HEK293 (cell line): ENCODE data around the gene HS3ST4.

Experiments
- CTCF ChIA-PET: fragments of 350-600 bp; formaldehyde crosslinking; extraction: SDS; loops from one replicate; lab custom pipeline; 2021; ENCODE audit warnings: antibody characterized with exemption; lab: Yijun Ruan, JAX
- POLR2A ChIA-PET: fragments of 300-600 bp; formaldehyde crosslinking; extraction: SDS; loops from one replicate; lab custom pipeline; 2020; ENCODE audit warnings: antibody characterized with exemption, inconsistent platforms; lab: Yijun Ruan, JAX
- H3K27ac ChIP-seq: fragments of 200-500 bp; sonication (Bioruptor generic); 2 replicates; pipeline ENCODE4 v1.5.1; 2014; ENCODE audit warnings: low read depth, low read length, control low read depth, inconsistent platforms; ENCODE audit errors: extremely low read depth
- H3K36me3 ChIP-seq, 2 experiments: fragments of 200-500 bp in 1 of 2; sonication (Bioruptor generic) in 1 of 2; 1 replicate in 1 of 2; 2 replicates in 1 of 2; pipeline ENCODE4 v1.5.1; 2014 to 2017; ENCODE audit warnings: inconsistent platforms in 2 of 2, low read length in 2 of 2; ENCODE audit not compliant: control insufficient read depth in 2 of 2, insufficient read depth in 1 of 2
- H3K4me1 ChIP-seq: fragments of 200-500 bp; sonication (Bioruptor generic); 2 replicates; pipeline ENCODE4 v1.5.1; 2014; ENCODE audit warnings: mild to moderate bottlenecking, low read length, inconsistent platforms; ENCODE audit not compliant: control insufficient read depth, insufficient read depth
- H3K4me3 ChIP-seq: 2 replicates; pipeline ENCODE4 v1.5.1; 2011; ENCODE audit warnings: low read depth, mild to moderate bottlenecking, control low read depth, low read length, moderate library complexity
- H3K9me3 ChIP-seq: fragments of 200-500 bp; sonication (Bioruptor generic); 2 replicates; pipeline ENCODE4 v1.5.1; 2014; ENCODE audit warnings: low read depth, low read length, inconsistent platforms; ENCODE audit not compliant: control insufficient read depth, insufficient read depth
- AEBP2 ChIP-seq: fragments of 450-650 bp; formaldehyde crosslinking; IDR thresholded peaks from 2 replicates; pipeline ENCODE4 v1.5.1; 2016; ENCODE audit warnings: missing biosample characterization, missing genetic modification characterization, borderline replicate concordance
- GFI1B ChIP-seq: fragments of 450-650 bp; formaldehyde crosslinking; IDR thresholded peaks from 2 replicates; pipeline ENCODE4 v1.5.1; 2016; ENCODE audit warnings: missing biosample characterization, missing genetic modification characterization
- GLI2 ChIP-seq: fragments of 450-650 bp; formaldehyde crosslinking; IDR thresholded peaks from 2 replicates; pipeline ENCODE4; 2017; ENCODE audit warnings: missing biosample characterization, missing genetic modification characterization, low read depth, borderline replicate concordance
- HOXC10 ChIP-seq: sonication (generic); formaldehyde crosslinking; IDR thresholded peaks from 2 replicates; pipeline ENCODE4 v1.8.1; 2023; ENCODE audit warnings: mild to moderate bottlenecking, missing genetic modification reagents
- KLF17 ChIP-seq: fragments of 450-650 bp; formaldehyde crosslinking; IDR thresholded peaks from 2 replicates; pipeline ENCODE4 v1.5.1; 2016; ENCODE audit warnings: missing biosample characterization, missing genetic modification characterization
- TRIM28 ChIP-seq: IDR thresholded peaks from 2 replicates; pipeline ENCODE4 v1.6.1; 2011; ENCODE audit warnings: low read length, control low read depth, borderline replicate concordance
- ZBTB20 ChIP-seq: fragments of 450-650 bp; formaldehyde crosslinking; IDR thresholded peaks from 2 replicates; pipeline ENCODE4 v1.5.1; 2016; ENCODE audit warnings: missing biosample characterization, missing genetic modification characterization
- ZBTB21 ChIP-seq: fragments of 450-650 bp; formaldehyde crosslinking; IDR thresholded peaks from 2 replicates; pipeline ENCODE4 v1.5.1; 2017; ENCODE audit warnings: missing biosample characterization, missing genetic modification characterization
- ZBTB49 ChIP-seq: fragments of 450-650 bp; formaldehyde crosslinking; IDR thresholded peaks from 2 replicates; pipeline ENCODE4 v1.5.1; 2016; ENCODE audit warnings: missing biosample characterization, missing genetic modification characterization, low read depth
- ZFP3 ChIP-seq: fragments of 450-650 bp; formaldehyde crosslinking; IDR thresholded peaks from 2 replicates; pipeline ENCODE4 v1.5.1; 2016; ENCODE audit warnings: low read depth, missing biosample characterization, missing genetic modification characterization
- ZNF10 ChIP-seq: fragments of 450-650 bp; formaldehyde crosslinking; IDR thresholded peaks from 2 replicates; pipeline ENCODE4 v1.5.1; 2017; ENCODE audit warnings: missing biosample characterization, missing genetic modification characterization
- ZNF112 ChIP-seq: fragments of 450-650 bp; formaldehyde crosslinking; IDR thresholded peaks from 2 replicates; pipeline ENCODE4 v1.5.0; 2017; ENCODE audit warnings: missing biosample characterization, missing genetic modification characterization
- ZNF121 ChIP-seq: fragments of 450-650 bp; formaldehyde crosslinking; IDR thresholded peaks from 2 replicates; pipeline ENCODE4 v1.5.1; 2016; ENCODE audit warnings: missing biosample characterization, missing genetic modification characterization
- ZNF404 ChIP-seq: fragments of 450-650 bp; formaldehyde crosslinking; IDR thresholded peaks from 2 replicates; pipeline ENCODE4 v1.5.1; 2017; ENCODE audit warnings: missing biosample characterization, missing genetic modification characterization
- ZNF426 ChIP-seq: fragments of 450-650 bp; formaldehyde crosslinking; IDR thresholded peaks from 2 replicates; pipeline ENCODE4 v1.5.1; 2017; ENCODE audit warnings: missing biosample characterization, missing genetic modification characterization, mild to moderate bottlenecking, inconsistent platforms, moderate library complexity
- ZNF488 ChIP-seq: fragments of 450-650 bp; formaldehyde crosslinking; IDR thresholded peaks from 2 replicates; pipeline ENCODE4 v1.5.1; 2016; ENCODE audit warnings: missing biosample characterization, missing genetic modification characterization
- ZNF571 ChIP-seq: fragments of 450-650 bp; formaldehyde crosslinking; IDR thresholded peaks from 2 replicates; pipeline ENCODE4 v1.5.0; 2017; ENCODE audit warnings: missing biosample characterization, missing genetic modification characterization
- ZNF658 ChIP-seq: fragments of 450-650 bp; formaldehyde crosslinking; IDR thresholded peaks from 2 replicates; pipeline ENCODE4; 2016; ENCODE audit warnings: missing biosample characterization, missing genetic modification characterization
- ZNF660 ChIP-seq: fragments of 450-650 bp; IDR thresholded peaks from 2 replicates; pipeline ENCODE4 v1.5.1; 2018; ENCODE audit warnings: missing biosample characterization, mild to moderate bottlenecking, missing genetic modification characterization
- ZNF791 ChIP-seq: fragments of 450-650 bp; formaldehyde crosslinking; IDR thresholded peaks from 2 replicates; pipeline ENCODE4 v1.5.1; 2016; ENCODE audit warnings: missing biosample characterization, missing genetic modification characterization
- ZSCAN30 ChIP-seq: fragments of 450-650 bp; IDR thresholded peaks from 2 replicates; pipeline ENCODE4 v1.5.1; 2018; ENCODE audit warnings: missing biosample characterization, mild to moderate bottlenecking, missing genetic modification characterization, moderate library complexity
- ZSCAN4 ChIP-seq: fragments of 450-650 bp; formaldehyde crosslinking; IDR thresholded peaks from 2 replicates; pipeline ENCODE4 v1.5.1; 2017; ENCODE audit warnings: missing biosample characterization, missing genetic modification characterization

Gene HS3ST4

GRCh38 chr16:25894093-25894492 lies 202.3 kb downstream of the HS3ST4 start:
- no peak overlapping the region for H3K27ac ChIP-seq
- H3K36me3 ChIP-seq, result no peaks in the 10 kb centered on the region
- no peaks in the 10 kb centered on the region for H3K4me1 ChIP-seq
- POLR2A ChIA-PET, result no interaction called here
- H3K4me3 ChIP-seq, result no peak overlapping the region
- no peak for TF ChIP-seq ZNF660 (tag by site-specific recombination)
- TF ChIP-seq ZNF10 (tag by site-specific recombination), result no peak
- TF ChIP-seq ZNF571 (tag by site-specific recombination), result no peak
- no peak for TF ChIP-seq ZNF426
- no peaks in the 10 kb centered on the region for H3K9me3 ChIP-seq
- CTCF ChIA-PET, result no interaction called here

GRCh38 chr16:25895380-25895779 lies 203.6 kb downstream of the HS3ST4 start:
- ChIA-PET CTCF (no interaction called here), POLR2A (no interaction called here)
- H3K27ac ChIP-seq, result no peak overlapping the region

More at GRCh38 chr16:25895380-25895779, 203.6 kb downstream of the HS3ST4 start:
- no peaks in the 10 kb centered on the region for H3K36me3 ChIP-seq
- TF ChIP-seq ZFP3 (tag by site-specific recombination) (no peak), HOXC10 (CRISPR knock-in tag) (no peak), ZNF112 (tag by site-specific recombination) (no peak), ZBTB20 (no peak), ZNF658 (no peak), AEBP2 (tag by site-specific recombination) (no peak), ZSCAN30 (tag by site-specific recombination) (no peak), TRIM28 (no peak), ZNF791 (tag by site-specific recombination) (no peak), ZNF121 (tag by site-specific recombination) (no peak), ZBTB49 (tag by site-specific recombination) (no peak), GFI1B (tag by site-specific recombination) (no peak), GLI2 (tag by site-specific recombination) (no peak), KLF17 (tag by site-specific recombination) (no peak), ZBTB21 (no peak), ZNF404 (no peak), ZNF488 (tag by site-specific recombination) (no peak), ZSCAN4 (no peak)
- TF ChIP-seq, all 188 proteins: peak for 0
- H3K4me3 ChIP-seq, result no peak overlapping the region
- no peaks in the 10 kb centered on the region for H3K9me3 ChIP-seq
- no peaks in the 10 kb centered on the region for H3K4me1 ChIP-seq
